Stomach (tissue), 4 donors: Measurements from ENCODE around the gene C2orf42.

ENCODE experiments used
- CTCF ChIP-seq, 7 experiments: fragments of 450-650 bp in 4 of 7; fragments of 200-600 bp in 3 of 7; sonication (generic) in 3 of 7; IDR thresholded peaks; one replicate each; pipeline ENCODE4 v1.5.1; 2016 to 2019; ENCODE audit warnings: antibody characterized with exemption in 7 of 7, control low read depth in 2 of 7, mild to moderate bottlenecking in 1 of 7
- POLR2A ChIP-seq, 4 donors: fragments of 450-650 bp; IDR thresholded peaks; one replicate each; pipeline ENCODE4 v1.6.1; 2016; ENCODE audit warnings: antibody characterized with exemption in 4 of 4, control low read depth in 2 of 4, mild to moderate bottlenecking in 1 of 4, moderate library complexity in 1 of 4

DNA sequence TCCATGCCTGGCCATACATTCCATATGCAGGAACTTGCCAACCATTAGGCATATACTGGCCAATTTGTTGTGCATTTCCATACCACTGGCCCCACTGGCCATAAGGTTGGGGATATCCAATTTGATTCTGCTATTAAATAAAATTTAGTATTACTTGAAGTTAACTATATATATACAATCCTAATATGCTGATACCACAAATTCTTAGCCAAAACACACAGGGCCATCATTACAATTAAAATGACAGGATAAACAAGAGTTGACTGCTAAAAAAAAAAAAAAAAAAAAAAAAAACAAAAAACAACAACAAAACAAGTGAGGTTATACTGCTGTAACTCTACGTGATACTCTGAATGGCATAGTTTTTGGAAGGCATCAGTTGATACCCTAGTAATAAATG lies 23.5 kb upstream of the C2orf42 start:
- TF ChIP-seq CTCF (IDR thresholded peaks at IDR 0.05), result no peak
- TF ChIP-seq POLR2A (IDR thresholded peaks at IDR 0.05), result no peak
